ENCODE results near the gene ADH7. TPM values are rescaled to one million over a fixed set of nuclear protein-coding genes. Genes with fewer than 3 reads are reported as not detected.
"Not testable (repeated sequence)": the region's sequence is repeated elsewhere in the genome, so short reads cannot be mapped to it uniquely, and the experiment has no call there.

The ADH7 gene
- total RNA-seq, 1 donor from 2014 or later: not detected

- no peak for ATAC-seq
- DNase-seq (ENCODE audit: low spot score): no peak
Measured at GRCh38 chr4:99417125-99417524, 18.0 kb downstream of the ADH7 start.

- not testable (repeated sequence) for DNase-seq (ENCODE audit: low spot score)
- ATAC-seq: peak; percentile 46
Measured at GRCh38 chr4:99415762-99416161, 19.4 kb downstream of the ADH7 start.

GRCh38 chr4:99414902-99415301 lies 20.2 kb downstream of the ADH7 start:
- not testable (repeated sequence) for DNase-seq (ENCODE audit: low spot score)
- ATAC-seq: peak; percentile 25

GRCh38 chr4:99414401-99414800 lies 20.7 kb downstream of the ADH7 start:
- DNase-seq (ENCODE audit: low spot score) (no peak), ATAC-seq (peak; percentile 73)

GRCh38 chr4:99413140-99413539 lies 22.0 kb downstream of the ADH7 start:
- peak; percentile 52 for ATAC-seq
- DNase-seq (ENCODE audit: low spot score): no peak

GRCh38 chr4:99411041-99411440 lies 24.1 kb downstream of the ADH7 start:
- ATAC-seq (no peak), DNase-seq (ENCODE audit: low spot score) (no peak)

GRCh38 chr4:99410075-99410474 lies 25.1 kb downstream of the ADH7 start:
- no peak for DNase-seq (ENCODE audit: low spot score)
- no peak for ATAC-seq

- ATAC-seq (peak; percentile 37), DNase-seq (ENCODE audit: low spot score) (no peak)
Measured at GRCh38 chr4:99408346-99408745, 26.8 kb downstream of the ADH7 start.

- peak; percentile 80 for ATAC-seq
- DNase-seq (ENCODE audit: low spot score): peak; percentile 75
Measured at GRCh38 chr4:99405433-99406115, 29.6 kb downstream of the ADH7 start.

GRCh38 chr4:99404595-99405287 lies 30.4 kb downstream of the ADH7 start:
- no peak for DNase-seq (ENCODE audit: low spot score)

GRCh38 chr4:99403380-99404184 lies 31.6 kb downstream of the ADH7 start:
- DNase-seq (ENCODE audit: low spot score) (no peak), ATAC-seq (peak; percentile 64)

More at GRCh38 chr4:99404595-99405287, 30.4 kb downstream of the ADH7 start:
- ATAC-seq: peak; percentile 8

- no peak for DNase-seq (ENCODE audit: low spot score)
- ATAC-seq: peak; percentile 41
Measured at GRCh38 chr4:99402765-99403164, 32.4 kb downstream of the ADH7 start.

- DNase-seq (ENCODE audit: low spot score) (no peak), ATAC-seq (no peak)
Measured at GRCh38 chr4:99400831-99401230, 34.3 kb downstream of the ADH7 start.

- ATAC-seq (no peak), DNase-seq (ENCODE audit: low spot score) (no peak)
Measured at GRCh38 chr4:99399017-99399416, 36.1 kb downstream of the ADH7 start.

- peak; percentile 59 for ATAC-seq
- DNase-seq (ENCODE audit: low spot score): no peak
Measured at GRCh38 chr4:99395595-99396364, 39.4 kb downstream of the ADH7 start.

- DNase-seq (ENCODE audit: low spot score) (no peak), ATAC-seq (peak; percentile 41)
Measured at GRCh38 chr4:99394896-99395295, 40.2 kb downstream of the ADH7 start.

- DNase-seq (ENCODE audit: low spot score): no peak
- ATAC-seq: no peak
Measured at GRCh38 chr4:99390055-99390454, 45.1 kb downstream of the ADH7 start.

- no peak for DNase-seq (ENCODE audit: low spot score)
- ATAC-seq: no peak
Measured at GRCh38 chr4:99389606-99390005, 45.5 kb downstream of the ADH7 start.

GRCh38 chr4:99383833-99384392 lies 51.2 kb downstream of the ADH7 start:
- peak; percentile 84 for DNase-seq (ENCODE audit: low spot score)

GRCh38 chr4:99383399-99383798 lies 51.7 kb downstream of the ADH7 start:
- DNase-seq (ENCODE audit: low spot score) (no peak), ATAC-seq (peak; percentile 8)

More at GRCh38 chr4:99383833-99384392, 51.2 kb downstream of the ADH7 start:
- peak; percentile 67 for ATAC-seq

Data from left lobe of liver (tissue), 2 donors.